KOPT-K1 (cell line): ENCODE data around the gene MAP2K4.
"Not testable (repeated sequence)": the region's sequence is repeated elsewhere in the genome, so short reads cannot be mapped to it uniquely, and the experiment has no call there.

Experiments
- H3K27ac ChIP-seq: fragments of 200-600 bp; sonication (generic); 2 replicates; pipeline ENCODE4 v1.5.1; 2016; ENCODE audit warnings: antibody characterized with exemption, mild to moderate bottlenecking, low read depth, low read length; ENCODE audit not compliant: poor library complexity, severe bottlenecking
- H3K36me3 ChIP-seq: fragments of 200-600 bp; sonication (generic); 2 replicates; pipeline ENCODE4 v1.5.1; 2017; ENCODE audit warnings: antibody characterized with exemption, mild to moderate bottlenecking, low read length, moderate library complexity; ENCODE audit not compliant: insufficient read depth
- H3K9me3 ChIP-seq: fragments of 200-600 bp; sonication (generic); 2 replicates; pipeline ENCODE4 v1.5.1; 2017; ENCODE audit warnings: antibody characterized with exemption, low read length, mild to moderate bottlenecking; ENCODE audit not compliant: insufficient read depth, poor library complexity, severe bottlenecking

MAP2K4 gene

GRCh38 chr17:12128946-12129345 lies 108.3 kb downstream of the MAP2K4 start:
- Histone ChIP-seq H3K9me3 (peaks cover 3% of the 10 kb centered on the region), H3K36me3 (peaks cover 71% of the 10 kb centered on the region), H3K27ac (no peak overlapping the region)

- Histone ChIP-seq H3K27ac (no peak overlapping the region), H3K9me3 (peaks cover 7% of the 10 kb centered on the region), H3K36me3 (peaks cover 50% of the 10 kb centered on the region)
Measured at GRCh38 chr17:12133183-12133582, 112.5 kb downstream of the MAP2K4 start.

- Histone ChIP-seq H3K36me3 (peaks cover 43% of the 10 kb centered on the region), H3K27ac (no peak overlapping the region), H3K9me3 (peaks cover 7% of the 10 kb centered on the region)
Measured at GRCh38 chr17:12134101-12134500, 113.4 kb downstream of the MAP2K4 start.

- Histone ChIP-seq H3K9me3 (peaks cover 7% of the 10 kb centered on the region), H3K36me3 (peaks cover 39% of the 10 kb centered on the region), H3K27ac (no peak overlapping the region)
Measured at GRCh38 chr17:12134587-12134986, 113.9 kb downstream of the MAP2K4 start.

- H3K27ac ChIP-seq = no peak overlapping the region
- H3K36me3 ChIP-seq = peaks cover 41% of the 10 kb centered on the region
- peaks cover 7% of the 10 kb centered on the region for H3K9me3 ChIP-seq
Measured at GRCh38 chr17:12136243-12136642, 115.6 kb downstream of the MAP2K4 start.

- peaks cover 7% of the 10 kb centered on the region for H3K9me3 ChIP-seq
- H3K36me3 ChIP-seq = peaks cover 41% of the 10 kb centered on the region
- no peak overlapping the region for H3K27ac ChIP-seq
Measured at GRCh38 chr17:12136646-12137045, 116.0 kb downstream of the MAP2K4 start.

- H3K9me3 ChIP-seq = peaks cover 7% of the 10 kb centered on the region
- peaks cover 48% of the 10 kb centered on the region for H3K36me3 ChIP-seq
- H3K27ac ChIP-seq = no peak overlapping the region
Measured at GRCh38 chr17:12137859-12138258, 117.2 kb downstream of the MAP2K4 start.

- Histone ChIP-seq H3K9me3 (peaks cover 7% of the 10 kb centered on the region), H3K36me3 (peaks cover 45% of the 10 kb centered on the region), H3K27ac (no peak overlapping the region)
Measured at GRCh38 chr17:12140685-12141084, 120.0 kb downstream of the MAP2K4 start.

GRCh38 chr17:12162187-12162586 lies 141.5 kb downstream of the MAP2K4 start:
- not testable (repeated sequence) for H3K27ac ChIP-seq, H3K36me3 ChIP-seq
- peaks cover 11% of the 10 kb centered on the region for H3K9me3 ChIP-seq

GRCh38 chr17:12164085-12164484 lies 143.4 kb downstream of the MAP2K4 start:
- Histone ChIP-seq H3K36me3 (no peaks in the 10 kb centered on the region), H3K27ac (no peak overlapping the region), H3K9me3 (peaks cover 11% of the 10 kb centered on the region)

- H3K9me3 ChIP-seq = no peaks in the 10 kb centered on the region
- no peak overlapping the region for H3K27ac ChIP-seq
- no peaks in the 10 kb centered on the region for H3K36me3 ChIP-seq
Measured at GRCh38 chr17:12178644-12179330, 158.1 kb downstream of the MAP2K4 start.

GRCh38 chr17:12180644-12181261 lies 160.1 kb downstream of the MAP2K4 start:
- Histone ChIP-seq H3K9me3 (no peaks in the 10 kb centered on the region), H3K36me3 (no peaks in the 10 kb centered on the region), H3K27ac (no peak overlapping the region)

GRCh38 chr17:12187658-12188057 lies 167.0 kb downstream of the MAP2K4 start:
- no peak overlapping the region for H3K27ac ChIP-seq

GRCh38 chr17:12193144-12193735 lies 172.6 kb downstream of the MAP2K4 start:
- no peaks in the 10 kb centered on the region for H3K36me3 ChIP-seq
- H3K9me3 ChIP-seq = peaks cover 9% of the 10 kb centered on the region
- no peak overlapping the region for H3K27ac ChIP-seq

More at GRCh38 chr17:12187658-12188057, 167.0 kb downstream of the MAP2K4 start:
- peaks cover 20% of the 10 kb centered on the region for H3K9me3 ChIP-seq
- H3K36me3 ChIP-seq = no peaks in the 10 kb centered on the region
